NCI-H128 (cell line): ENCODE results near the gene MYH11.
"Not testable (repeated sequence)": the region's sequence is repeated elsewhere in the genome, so short reads cannot be mapped to it uniquely, and the experiment has no call there.

Experiments
- DNase-seq: peaks from one replicate; lab custom pipeline; 2025; ENCODE audit not compliant: unreplicated experiment; lab: John Stamatoyannopoulos, UW

MYH11 gene

GRCh38 chr16:15879255-15879811 lies 22.5 kb upstream of the MYH11 start:
- DNase-seq = no peak

GRCh38 chr16:15876503-15876902 lies 19.7 kb upstream of the MYH11 start:
- DNase-seq = no peak

DNA sequence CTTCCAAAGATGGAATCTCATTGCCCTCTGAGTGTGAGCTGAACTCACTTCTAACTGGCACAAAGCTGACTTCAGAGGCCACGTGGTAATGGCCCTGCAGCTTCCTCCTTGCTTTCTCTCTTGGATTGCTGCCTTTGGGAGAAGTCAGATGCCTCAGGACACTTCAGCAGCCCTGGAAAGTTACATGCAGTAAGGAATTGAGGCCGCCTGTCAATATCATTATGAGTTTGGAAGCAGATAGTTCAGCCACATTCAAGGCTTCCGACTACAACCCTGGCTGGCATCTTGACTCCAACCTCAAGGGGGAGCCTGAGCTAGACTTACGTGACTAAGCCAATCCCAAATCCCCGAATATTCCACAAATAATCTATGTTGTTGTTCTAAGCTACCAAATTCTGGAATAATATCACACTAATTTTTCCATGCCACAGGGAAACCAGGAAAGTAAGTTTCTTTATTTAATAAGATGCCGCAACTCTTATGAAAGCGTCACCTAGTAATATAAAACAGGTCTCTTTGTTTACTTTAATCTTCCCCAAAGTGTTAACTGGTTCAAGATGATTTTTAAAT lies 18.0 kb upstream of the MYH11 start:
- DNase-seq = no peak

DNA sequence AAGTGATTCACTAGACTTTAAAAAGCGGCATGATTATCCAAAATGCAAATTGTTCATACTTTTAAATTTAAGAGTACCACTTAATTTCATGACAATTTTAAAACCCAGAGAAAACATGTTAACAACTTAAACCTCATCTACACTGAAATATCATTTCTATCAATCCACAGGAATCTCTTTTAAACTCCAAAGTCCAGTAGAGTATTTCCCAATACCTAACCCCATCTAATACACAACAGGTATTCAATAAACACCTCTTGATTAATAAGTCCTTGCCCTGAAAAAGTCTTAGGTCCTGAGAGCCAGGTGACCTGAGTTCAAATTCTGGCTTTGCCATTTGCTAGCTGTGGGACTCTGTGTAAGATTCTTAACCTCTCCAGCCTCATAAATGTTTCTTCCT lies 16.9 kb upstream of the MYH11 start:
- DNase-seq = no peak

DNA sequence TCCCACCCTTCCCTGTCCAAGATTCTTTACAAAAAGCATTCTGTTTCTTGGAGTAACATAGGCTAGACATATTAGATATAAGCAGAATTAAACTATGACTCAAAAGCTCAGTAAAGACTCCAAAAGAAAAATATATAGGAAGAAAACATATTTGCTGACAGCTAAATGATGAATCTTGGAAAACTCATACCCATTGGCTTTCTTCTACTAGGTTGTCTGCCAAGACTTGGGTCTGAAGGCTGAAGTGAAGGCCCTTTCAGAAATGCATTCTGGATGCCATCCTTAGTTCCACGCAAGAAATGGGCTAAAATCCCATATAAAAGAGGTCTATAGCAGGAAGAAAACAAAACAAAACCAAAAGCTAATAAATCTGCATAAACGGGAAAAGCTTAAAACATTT lies 16.5 kb upstream of the MYH11 start:
- DNase-seq = no peak

- no peak for DNase-seq
Measured at GRCh38 chr16:15870011-15870410, 13.2 kb upstream of the MYH11 start.

DNA sequence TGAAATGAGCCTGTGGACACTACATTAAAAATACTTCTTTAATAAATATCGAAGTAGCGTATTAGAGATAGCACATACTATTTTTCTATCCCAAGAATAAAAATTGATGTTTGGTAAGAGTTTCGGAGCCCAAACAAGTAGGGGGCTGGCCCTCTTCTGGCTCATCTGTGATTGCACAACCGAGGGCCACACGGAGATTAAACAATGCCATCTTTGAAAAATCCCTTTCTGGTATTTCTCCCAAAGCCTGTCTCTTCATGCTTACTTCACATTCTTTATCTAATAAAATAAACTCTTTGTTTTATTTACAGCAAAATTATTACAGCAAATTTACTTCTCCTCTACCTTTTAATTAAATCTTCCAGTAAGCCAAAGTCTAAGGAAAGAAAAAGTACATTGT lies 9.6 kb upstream of the MYH11 start:
- no peak for DNase-seq

- no peak for DNase-seq
Measured at GRCh38 chr16:15865742-15866141, 8.9 kb upstream of the MYH11 start.

- no peak for DNase-seq
Measured at GRCh38 chr16:15864939-15865338, 8.1 kb upstream of the MYH11 start.

DNA sequence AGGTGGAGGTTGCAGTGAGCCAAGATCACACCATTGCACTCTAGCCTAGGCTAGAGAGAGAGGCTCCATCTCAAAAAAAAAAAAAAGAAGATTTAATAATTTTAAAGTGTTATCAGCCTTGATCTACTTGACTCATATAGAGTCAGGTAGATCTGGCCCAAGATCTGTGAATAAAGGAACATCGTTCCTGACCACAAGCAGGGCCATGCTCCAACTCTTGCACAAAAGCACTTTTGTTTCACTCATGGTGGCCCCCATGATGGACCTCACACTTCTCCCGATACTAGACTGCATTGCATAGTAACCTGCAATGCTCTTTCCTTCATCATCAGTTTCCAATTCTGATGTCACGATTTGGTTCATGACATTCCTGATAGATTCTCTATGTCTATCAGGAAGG lies 5.2 kb upstream of the MYH11 start:
- DNase-seq = no peak

- DNase-seq = no peak
Measured at GRCh38 chr16:15858921-15859668, 2.3 kb upstream of the MYH11 start.

DNA sequence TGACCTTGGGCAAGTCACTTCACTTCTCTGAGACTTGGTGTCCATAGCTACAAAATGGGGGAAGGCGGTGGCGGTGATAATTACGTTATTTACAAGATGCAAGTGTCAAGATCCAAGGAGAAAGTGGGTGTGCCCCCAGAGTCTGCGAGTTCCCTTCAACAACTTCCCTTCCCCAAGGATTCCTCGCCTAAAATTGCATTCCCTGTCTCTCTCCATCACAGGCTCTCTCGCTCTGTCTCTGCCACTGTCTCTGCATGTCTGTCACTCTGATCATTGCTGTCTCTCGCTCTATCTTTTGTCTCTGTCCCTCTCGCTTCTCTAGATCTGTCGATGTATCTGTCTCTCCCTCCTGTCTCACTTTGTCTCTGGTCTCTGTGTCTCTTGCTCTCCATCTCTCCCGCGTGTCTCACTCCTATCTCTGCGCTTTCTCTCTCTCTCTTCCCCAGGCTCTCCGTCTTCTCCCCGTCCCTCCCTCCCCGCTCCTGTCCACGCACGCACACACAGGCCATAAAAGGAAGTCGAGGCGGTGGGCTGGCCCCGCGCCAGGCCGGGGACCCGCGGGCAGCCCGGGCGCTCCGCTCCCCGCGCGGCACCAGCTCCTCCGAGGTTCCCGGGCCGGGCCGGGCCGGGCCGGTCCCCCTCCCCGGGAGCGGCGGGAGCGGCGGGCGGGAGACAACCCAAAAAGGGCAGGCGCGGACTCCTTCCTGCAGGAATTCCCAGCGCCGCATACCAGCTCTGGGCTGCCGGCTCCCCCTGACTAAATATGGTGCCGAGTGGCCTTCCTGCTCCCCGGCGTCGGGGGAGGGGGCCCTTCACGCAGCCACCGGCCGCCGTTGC lies 1.1 kb upstream of the MYH11 start:
- no peak for DNase-seq

- DNase-seq = no peak
Measured at GRCh38 chr16:15856182-15856581, 646 bp downstream of the MYH11 start.

GRCh38 chr16:15855704-15856003 lies 1.2 kb downstream of the MYH11 start:
- no peak for DNase-seq

DNA sequence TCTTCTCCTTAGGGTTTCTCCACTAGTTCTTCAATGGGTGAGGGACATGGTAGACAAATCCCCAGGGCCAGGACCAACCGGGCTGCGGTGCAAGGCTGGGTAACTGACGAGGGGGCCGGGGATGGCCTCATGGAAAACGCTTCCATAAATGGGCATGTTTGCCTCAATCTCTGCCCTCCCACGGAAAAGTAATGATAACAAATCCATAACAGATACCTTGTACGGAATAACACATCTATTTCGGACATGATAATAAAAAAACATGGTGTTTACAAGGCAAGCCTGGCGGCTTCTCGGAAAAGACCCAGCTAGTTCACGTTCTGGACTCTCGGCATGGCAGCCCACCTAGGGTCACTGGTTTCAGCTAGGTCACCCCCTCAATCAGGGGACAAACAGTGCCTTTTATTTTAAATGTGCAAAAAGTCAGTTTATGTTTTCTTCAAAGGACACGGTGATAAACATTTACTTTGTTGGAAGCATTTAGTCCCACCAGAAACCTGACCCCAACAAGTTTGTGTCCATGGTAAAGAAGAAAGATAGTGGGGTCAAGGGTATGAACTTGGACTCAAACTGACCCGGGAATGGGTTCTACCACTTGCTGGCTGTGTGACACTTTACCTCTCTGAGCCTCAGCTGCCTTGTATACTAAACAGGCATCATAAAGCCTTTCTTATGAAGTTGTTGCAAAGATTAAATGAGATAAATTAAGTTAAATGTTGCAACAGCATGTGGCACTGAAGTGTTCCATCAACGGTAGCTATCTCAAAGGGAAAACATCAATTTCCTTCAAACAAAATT lies 1.7 kb downstream of the MYH11 start:
- no peak for DNase-seq

DNA sequence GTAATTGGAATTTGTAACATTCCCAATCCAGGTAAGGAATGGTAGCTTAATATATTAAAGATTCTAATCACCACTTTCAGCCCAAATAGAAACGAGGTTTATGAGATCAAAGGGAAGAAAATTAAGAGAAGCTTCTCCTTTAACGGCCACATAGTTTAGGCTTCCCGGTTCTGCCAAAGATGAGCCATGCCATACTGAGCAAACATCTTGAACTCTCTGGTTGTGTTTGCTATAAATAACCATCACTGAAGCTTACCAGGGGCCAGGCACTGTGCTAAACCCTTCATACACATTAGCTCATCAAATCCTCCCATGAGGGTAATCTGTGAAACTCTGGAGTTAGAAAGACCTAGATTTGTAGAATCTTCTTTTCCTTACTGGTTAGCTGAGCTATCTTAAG lies 2.8 kb downstream of the MYH11 start:
- DNase-seq = no peak

DNA sequence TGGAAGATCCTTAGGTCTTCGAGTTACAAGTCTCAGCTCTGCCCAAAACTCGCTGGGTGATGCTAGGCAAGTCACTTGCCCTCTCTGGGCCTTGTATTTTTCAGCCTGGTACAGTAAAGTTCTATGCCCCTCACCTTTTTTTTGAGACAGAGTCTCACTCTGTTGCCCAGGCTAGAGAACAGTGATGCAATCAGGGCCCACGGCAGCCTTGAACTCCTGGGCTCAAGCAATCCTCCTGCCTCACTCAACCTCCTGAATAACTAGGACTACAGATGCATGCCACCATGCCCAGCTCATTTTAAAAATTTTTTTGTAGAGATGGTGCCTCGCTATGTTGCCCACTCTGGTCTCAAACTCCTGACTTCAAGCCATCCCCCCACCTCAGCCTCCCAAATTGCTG lies 3.8 kb downstream of the MYH11 start:
- DNase-seq = no peak

GRCh38 chr16:15850555-15850954 lies 6.3 kb downstream of the MYH11 start:
- not testable (repeated sequence) for DNase-seq

DNA sequence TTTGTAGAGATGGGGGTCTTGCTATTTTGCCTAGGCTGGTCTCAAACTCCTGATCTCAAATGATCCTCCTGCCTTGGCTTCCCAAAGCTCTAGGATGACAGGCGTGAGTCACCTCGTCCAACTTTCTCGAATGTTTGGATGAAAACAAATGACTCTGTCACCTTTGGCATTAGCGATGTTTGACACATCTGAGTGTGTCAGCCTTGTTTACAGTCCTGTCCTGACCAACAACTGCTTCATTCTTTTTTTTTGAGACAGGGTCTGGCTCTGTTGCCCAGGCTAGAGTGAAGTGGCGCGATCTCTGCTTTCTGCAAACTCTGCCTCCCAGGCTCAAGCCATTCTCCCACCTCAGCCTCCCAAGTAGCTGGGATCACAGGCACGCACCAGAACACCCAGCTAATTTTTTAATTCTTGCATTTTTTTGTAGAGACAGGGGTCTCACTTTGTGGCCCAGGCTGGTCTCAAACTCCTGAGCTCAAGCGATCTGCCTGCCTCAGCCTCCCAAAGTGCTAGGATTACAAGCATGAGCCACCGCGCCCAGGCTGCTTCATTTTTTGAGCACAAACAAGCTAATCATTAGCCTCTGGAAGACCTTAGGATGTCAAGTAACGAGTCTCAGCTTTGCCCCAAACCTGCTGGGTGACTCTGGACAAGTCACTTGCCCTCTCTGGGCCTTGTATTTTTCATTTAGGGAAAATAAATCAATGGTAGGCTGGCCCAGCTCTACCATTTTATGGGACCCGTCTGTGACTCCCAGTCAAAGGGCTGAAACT lies 7.4 kb downstream of the MYH11 start:
- no peak for DNase-seq

GRCh38 chr16:15847611-15848175 lies 9.1 kb downstream of the MYH11 start:
- no peak for DNase-seq
